CD4-positive, alpha-beta memory T cell (primary cell): ENCODE results near the gene SLC15A3. TPM values are rescaled to one million over a fixed set of nuclear protein-coding genes. Genes with fewer than 3 reads are reported as not detected.
A peak's percentile ranks its signal among the peaks of the same experiment; 100 is the strongest.

Experiments used
- CTCF ChIA-PET: fragments of 350-600 bp; sonication (Branson Sonifier 250); formaldehyde crosslinking; loops from one replicate; lab custom pipeline; 2021; ENCODE audit warnings: inconsistent platforms; ENCODE audit not compliant: partially characterized antibody; lab: Charles Lee
- POLR2A ChIA-PET: fragments of 350-600 bp; sonication (Branson Sonifier 250); formaldehyde crosslinking; loops from one replicate; lab custom pipeline; 2021; ENCODE audit not compliant: partially characterized antibody; lab: Charles Lee
- DNase-seq, 5 donors: peaks; one replicate each; pipeline versions ENCODE4 v3.0.0 to v3.0.0-alpha.2; 2020 to 2022; ENCODE audit warnings: mixed read lengths in 1 of 5
- H3K27ac ChIP-seq: one replicate; pipeline ENCODE4 v1.7.0; 2013; ENCODE audit warnings: low read depth, low read length
- H3K27me3 ChIP-seq: 2 replicates; pipeline ENCODE4 v1.7.0; 2013; ENCODE audit warnings: mild to moderate bottlenecking, low read length, moderate library complexity; ENCODE audit not compliant: insufficient read depth
- H3K36me3 ChIP-seq: 2 replicates; pipeline ENCODE4 v1.7.0; 2013; ENCODE audit warnings: mild to moderate bottlenecking, low read length, moderate library complexity; ENCODE audit not compliant: insufficient read depth
- H3K4me1 ChIP-seq: 2 replicates; pipeline ENCODE4 v1.7.0; 2013; ENCODE audit warnings: mild to moderate bottlenecking, low read length, moderate library complexity; ENCODE audit not compliant: insufficient read depth
- H3K4me3 ChIP-seq, 2 donors: one replicate each; pipeline ENCODE4 v1.7.0; 2013; ENCODE audit warnings: low read length in 2 of 2, mild to moderate bottlenecking in 1 of 2
- H3K9me3 ChIP-seq, 2 donors: one replicate each; pipeline ENCODE4 v1.7.0; 2013; ENCODE audit warnings: low read length in 2 of 2, control low read depth in 1 of 2; ENCODE audit not compliant: control insufficient read depth in 1 of 2
- H3K27ac Mint-ChIP-seq, 7 donors: one replicate each; pipeline ENCODE4 v1.8.0; 2020 to 2021; ENCODE audit warnings: mixed read lengths in 7 of 7, mild to moderate bottlenecking in 6 of 7, inconsistent platforms in 3 of 7, moderate library complexity in 3 of 7
- H3K27me3 Mint-ChIP-seq, 2 donors: one replicate each; pipeline ENCODE4 v1.8.0; 2020 to 2021; ENCODE audit warnings: mixed read lengths in 2 of 2
- H3K36me3 Mint-ChIP-seq, 2 donors: one replicate each; pipeline ENCODE4 v1.8.0; 2020 to 2021; ENCODE audit warnings: mixed read lengths in 2 of 2, inconsistent platforms in 1 of 2, mild to moderate bottlenecking in 1 of 2
- H3K4me1 Mint-ChIP-seq, 4 donors: one replicate each; pipeline ENCODE4 v1.8.0; 2020 to 2021; ENCODE audit warnings: mixed read lengths in 4 of 4, mild to moderate bottlenecking in 1 of 4
- H3K4me3 Mint-ChIP-seq, 8 donors: one replicate each; pipeline ENCODE4 v1.8.0; 2020 to 2021; ENCODE audit warnings: mixed read lengths in 8 of 8, mild to moderate bottlenecking in 7 of 8, moderate library complexity in 6 of 8, inconsistent platforms in 3 of 8
- H3K9me3 Mint-ChIP-seq, 8 donors: one replicate each; pipeline ENCODE4 v1.8.0; 2020 to 2021; ENCODE audit warnings: mixed read lengths in 8 of 8, mild to moderate bottlenecking in 5 of 8, inconsistent platforms in 3 of 8, moderate library complexity in 1 of 8
- intact Hi-C: fragments of 100-400 bp; cut with micrococcal nuclease; formaldehyde crosslinking; loops from one replicate; pipeline ENCODE4 v1.15.1; 2023
- polyA plus RNA-seq, 2 donors: library from polyadenylated mRNA; unstranded; fragments of 300-500 nt; fragmentation: Illumina TruSeq; gene quantifications; one replicate each; pipeline ENCODE4 v1.2.3, GENCODE V29; 2021
- total RNA-seq, 2 experiments: library from RNA; stranded (reverse); gene quantifications; one replicate each; pipeline ENCODE4 v1.2.3, GENCODE V29; 2021

The SLC15A3 gene
- 1 to 10 TPM; 4.6 to 5.4 TPM for total RNA-seq
- polyA plus RNA-seq: under 1 TPM in 1 of 2 donors, not detected in 1; 0.29 TPM

DNA sequence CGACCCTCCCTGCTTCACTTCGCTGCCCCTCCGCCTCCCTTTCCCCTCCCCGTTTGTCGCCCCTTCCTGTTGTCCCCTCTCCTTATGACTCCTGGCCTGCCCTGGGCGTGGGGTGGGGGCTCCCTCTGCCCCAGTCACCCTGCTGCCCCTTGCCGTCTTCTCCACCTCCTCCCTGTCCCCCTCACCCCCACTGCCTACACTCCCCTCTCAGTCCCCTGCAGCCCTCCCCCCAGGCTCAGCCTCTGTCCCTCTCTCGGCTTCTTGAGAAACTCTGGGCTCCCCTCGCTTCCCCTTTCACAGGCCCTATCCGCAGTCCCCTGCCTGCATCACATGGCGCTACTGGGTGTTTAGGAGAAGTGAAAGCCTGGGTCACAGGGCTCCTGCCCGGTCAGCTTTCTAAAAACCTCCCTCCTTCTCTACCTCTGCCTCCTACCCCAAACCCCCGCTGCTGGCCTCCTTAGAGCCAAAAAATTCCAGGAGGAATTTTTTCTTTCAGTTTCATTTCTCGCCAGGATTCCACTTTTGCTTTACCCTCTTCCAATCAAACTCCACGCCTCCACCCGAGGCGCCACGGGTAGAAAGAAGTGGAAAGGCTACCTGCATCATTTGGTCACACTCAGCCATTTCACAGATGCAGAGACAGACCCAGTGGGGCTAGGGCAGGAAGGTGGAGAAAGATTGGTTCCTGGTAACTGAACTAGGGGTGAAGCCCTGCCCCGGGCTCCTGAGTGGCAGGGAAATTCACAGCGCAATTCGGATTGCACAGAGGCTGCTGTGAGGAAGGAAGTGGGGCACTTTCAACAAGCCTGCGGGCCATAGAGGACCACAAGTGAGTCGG is at the start of gene SLC15A3:
Gene SLC15A3, minus strand, starts transcription at position 273 of the 838 bp plus-strand sequence. CDS start 625 bp downstream, outside the sequence.
- H3K27me3 Mint-ChIP-seq: peaks cover 5 to 13% of the 10 kb centered on the region in 2 donors
- H3K27ac Mint-ChIP-seq: peak within 1 kb of the TSS; percentile 29 to 85 (median 66)
- Histone ChIP-seq H3K27me3 (peaks cover 9% of the 10 kb centered on the region), H3K36me3 (no peaks in the 10 kb centered on the region), H3K9me3 (no peaks in the 10 kb centered on the region), H3K27ac (no peak within 1 kb of the TSS), H3K4me1 (peaks cover 9% of the 10 kb centered on the region), H3K4me3 (no peak within 1 kb of the TSS)
- H3K36me3 Mint-ChIP-seq: no peaks in the 10 kb centered on the region
- DNase-seq: peak in 2 of 5 donors; percentile 17 to 53
- ChIA-PET CTCF (no interaction called here), POLR2A (interaction anchor here (1.0 kb wide), 1 partner anchor 71 kb away, joined by 3 read pairs; no protein-coding TSS in a partner anchor)
- no peaks in the 10 kb centered on the region for H3K9me3 Mint-ChIP-seq
- H3K4me1 Mint-ChIP-seq: peaks cover 6 to 20% (median 11%) of the 10 kb centered on the region in 4 donors
- peak within 1 kb of the TSS; percentile 72 to 88 (median 79) for H3K4me3 Mint-ChIP-seq
- intact Hi-C loops: loop anchor here (2.0 kb wide), 1 partner anchor 37 kb away; the partner anchor contains the start of gene TMEM109

GRCh38 chr11:61000426-61000825 is 48.5 kb upstream of the SLC15A3 start:
- no peaks in the 10 kb centered on the region for H3K27me3 ChIP-seq
- Mint-ChIP-seq H3K9me3 (no peaks in the 10 kb centered on the region), H3K4me1 (peaks cover 54 to 90% (median 72%) of the 10 kb centered on the region in 4 donors), H3K27me3 (no peaks in the 10 kb centered on the region), H3K4me3 (peak overlapping the region in 3 of 8 donors; percentile 20 to 43 (median 36)), H3K36me3 (peaks cover 42 to 77% of the 10 kb centered on the region in 2 donors), H3K27ac (peak overlapping the region; percentile 42 to 90 (median 85))
- CTCF ChIA-PET: interaction anchor here (0.7 to 1.1 kb wide), 2 partner anchors 9 to 169 kb away, joined by 3 to 4 read pairs; no protein-coding TSS in a partner anchor
- no peak overlapping the region for H3K4me3 ChIP-seq
- peaks cover 94% of the 10 kb centered on the region for H3K4me1 ChIP-seq
- DNase-seq: peak in 1 of 5 donors; percentile 19
- H3K27ac ChIP-seq: peak overlapping the region; percentile 22
- POLR2A ChIA-PET: interaction anchor here (0.7 to 8.5 kb wide), 3 partner anchors 13 to 26 kb away, joined by 3 to 75 read pairs (median 4); no protein-coding TSS in a partner anchor
- no peaks in the 10 kb centered on the region for H3K9me3 ChIP-seq
- intact Hi-C loops: no loop called here
- peaks cover 37% of the 10 kb centered on the region for H3K36me3 ChIP-seq

GRCh38 chr11:60996381-60997138 is 44.6 kb upstream of the SLC15A3 start:
- Mint-ChIP-seq H3K4me1 (peaks cover 48 to 82% (median 66%) of the 10 kb centered on the region in 4 donors), H3K9me3 (no peaks in the 10 kb centered on the region), H3K27ac (peak overlapping the region in 5 of 7 donors; percentile 30 to 90 (median 79)), H3K27me3 (no peaks in the 10 kb centered on the region), H3K4me3 (peak overlapping the region in 2 of 8 donors; percentile 39 to 42), H3K36me3 (peaks cover 48 to 68% of the 10 kb centered on the region in 2 donors)
- POLR2A ChIA-PET: interaction anchor here (1.0 to 8.5 kb wide), 7 partner anchors 8 to 116 kb away, joined by 3 to 75 read pairs (median 7); no protein-coding TSS in a partner anchor
- no peaks in the 10 kb centered on the region for H3K9me3 ChIP-seq
- H3K27me3 ChIP-seq: no peaks in the 10 kb centered on the region
- peaks cover 47% of the 10 kb centered on the region for H3K36me3 ChIP-seq
- CTCF ChIA-PET: interaction anchor here (3.0 kb wide), 1 partner anchor 27 kb away, joined by 12 read pairs; no protein-coding TSS in a partner anchor
- H3K4me1 ChIP-seq: peaks cover 94% of the 10 kb centered on the region
- H3K4me3 ChIP-seq: no peak overlapping the region
- intact Hi-C loops: no loop called here
- peak in 1 of 5 donors; percentile 27 for DNase-seq
- H3K27ac ChIP-seq: peak overlapping the region; percentile 42

GRCh38 chr11:60995798-60996197 is 43.8 kb upstream of the SLC15A3 start:
- Mint-ChIP-seq H3K4me1 (peaks cover 50 to 82% (median 67%) of the 10 kb centered on the region in 4 donors), H3K27me3 (no peaks in the 10 kb centered on the region), H3K9me3 (no peaks in the 10 kb centered on the region), H3K27ac (peak overlapping the region; percentile 54 to 90 (median 85)), H3K36me3 (peaks cover 46 to 68% of the 10 kb centered on the region in 2 donors), H3K4me3 (peak overlapping the region in 4 of 8 donors; percentile 17 to 77 (median 28))
- Histone ChIP-seq H3K27me3 (no peaks in the 10 kb centered on the region), H3K36me3 (peaks cover 45% of the 10 kb centered on the region), H3K4me1 (peaks cover 94% of the 10 kb centered on the region), H3K27ac (peak overlapping the region; percentile 42), H3K4me3 (no peak overlapping the region), H3K9me3 (no peaks in the 10 kb centered on the region)
- ChIA-PET POLR2A (interaction anchor here (1.0 to 8.5 kb wide), 8 partner anchors 9 to 117 kb away, joined by 3 to 75 read pairs (median 6); no protein-coding TSS in a partner anchor), CTCF (interaction anchor here (3.0 kb wide), 1 partner anchor 26 kb away, joined by 12 read pairs; no protein-coding TSS in a partner anchor)
- intact Hi-C loops: no loop called here
- DNase-seq: no peak

GRCh38 chr11:60994541-60995080 is 42.6 kb upstream of the SLC15A3 start:
- DNase-seq: peak in 1 of 5 donors; percentile 61
- Histone ChIP-seq H3K27ac (peak overlapping the region; percentile 42), H3K27me3 (no peaks in the 10 kb centered on the region), H3K4me3 (peak overlapping the region in 1 of 2 donors; percentile 39), H3K36me3 (peaks cover 47% of the 10 kb centered on the region), H3K4me1 (peaks cover 92% of the 10 kb centered on the region), H3K9me3 (no peaks in the 10 kb centered on the region)
- Mint-ChIP-seq H3K27me3 (no peaks in the 10 kb centered on the region), H3K4me3 (peak overlapping the region; percentile 46 to 81 (median 74)), H3K4me1 (peaks cover 51 to 84% (median 68%) of the 10 kb centered on the region in 4 donors), H3K9me3 (no peaks in the 10 kb centered on the region), H3K36me3 (peaks cover 47 to 70% of the 10 kb centered on the region in 2 donors), H3K27ac (peak overlapping the region; percentile 84 to 96 (median 94))
- CTCF ChIA-PET: interaction anchor here (3.0 kb wide), 2 partner anchors 12 to 25 kb away, joined by 8 to 12 read pairs; no protein-coding TSS in a partner anchor
- POLR2A ChIA-PET: interaction anchor here (0.7 to 8.5 kb wide), 14 partner anchors 7 to 119 kb away, joined by 3 to 75 read pairs (median 8); no protein-coding TSS in a partner anchor
- intact Hi-C loops: no loop called here

GRCh38 chr11:60993615-60994014 is 41.6 kb upstream of the SLC15A3 start:
- DNase-seq: peak in 1 of 5 donors; percentile 52
- intact Hi-C loops: no loop called here
- CTCF ChIA-PET: interaction anchor here (0.6 to 3.0 kb wide), 5 partner anchors 11 to 193 kb away, joined by 3 to 8 read pairs (median 3); no protein-coding TSS in a partner anchor
- Mint-ChIP-seq H3K4me1 (peaks cover 54 to 86% (median 72%) of the 10 kb centered on the region in 4 donors), H3K36me3 (peaks cover 53 to 74% of the 10 kb centered on the region in 2 donors), H3K9me3 (no peaks in the 10 kb centered on the region), H3K27me3 (no peaks in the 10 kb centered on the region), H3K4me3 (peak overlapping the region; percentile 61 to 81 (median 78)), H3K27ac (peak overlapping the region; percentile 84 to 96 (median 94))
- POLR2A ChIA-PET: interaction anchor here (1.1 to 8.5 kb wide), 14 partner anchors 6 to 120 kb away, joined by 3 to 75 read pairs (median 10); partner anchors contain the start of gene TMEM109
- H3K27ac ChIP-seq: peak overlapping the region; percentile 51
- H3K36me3 ChIP-seq: peaks cover 54% of the 10 kb centered on the region
- no peaks in the 10 kb centered on the region for H3K9me3 ChIP-seq
- H3K4me3 ChIP-seq: no peak overlapping the region
- H3K4me1 ChIP-seq: peaks cover 92% of the 10 kb centered on the region
- no peaks in the 10 kb centered on the region for H3K27me3 ChIP-seq
